CD8-positive, alpha-beta memory T cell (primary cell): ENCODE measurements around the gene POLE4. TPM values are rescaled to one million over a fixed set of nuclear protein-coding genes. Genes with fewer than 3 reads are reported as not detected.

Source experiments
- CTCF ChIA-PET: fragments of 350-600 bp; sonication (Branson Sonifier 250); formaldehyde crosslinking; loops from one replicate; lab custom pipeline; 2021; ENCODE audit warnings: antibody characterized with exemption; lab: Charles Lee
- POLR2A ChIA-PET: fragments of 350-600 bp; sonication (Branson Sonifier 250); formaldehyde crosslinking; loops from one replicate; lab custom pipeline; 2021; ENCODE audit warnings: antibody characterized with exemption; lab: Charles Lee
- DNase-seq, 5 donors: peaks; one replicate each; pipeline versions ENCODE4 v3.0.0 to v3.0.0-alpha.2; 2020 to 2022; ENCODE audit warnings: mixed read lengths in 1 of 5
- H3K27ac ChIP-seq: one replicate; pipeline ENCODE4 v1.7.0; 2013; ENCODE audit warnings: low read depth, mild to moderate bottlenecking, low read length, moderate library complexity
- H3K27me3 ChIP-seq: 2 replicates; pipeline ENCODE4 v1.7.0; 2013; ENCODE audit warnings: low read length, mild to moderate bottlenecking; ENCODE audit not compliant: insufficient read depth, poor library complexity, severe bottlenecking
- H3K36me3 ChIP-seq: 2 replicates; pipeline ENCODE4 v1.7.0; 2013; ENCODE audit warnings: mild to moderate bottlenecking, low read length, moderate library complexity; ENCODE audit not compliant: insufficient read depth
- H3K4me1 ChIP-seq: 2 replicates; pipeline ENCODE4 v1.7.0; 2013; ENCODE audit warnings: mild to moderate bottlenecking, low read length, moderate library complexity; ENCODE audit not compliant: insufficient read depth
- H3K4me3 ChIP-seq: 2 replicates; pipeline ENCODE4 v1.7.0; 2013; ENCODE audit warnings: mild to moderate bottlenecking, low read length
- H3K9me3 ChIP-seq: 2 replicates; pipeline ENCODE4 v1.7.0; 2013; ENCODE audit warnings: mild to moderate bottlenecking, low read length
- H3K27ac Mint-ChIP-seq, 8 donors: one replicate each; pipeline ENCODE4 v1.8.0; 2020 to 2021; ENCODE audit warnings: mixed read lengths in 8 of 8, mild to moderate bottlenecking in 6 of 8, inconsistent platforms in 3 of 8, moderate library complexity in 3 of 8
- H3K27me3 Mint-ChIP-seq, 2 donors: one replicate each; pipeline ENCODE4 v1.8.0; 2020 to 2021; ENCODE audit warnings: mixed read lengths in 2 of 2, mild to moderate bottlenecking in 1 of 2, moderate library complexity in 1 of 2
- H3K36me3 Mint-ChIP-seq, 3 donors: one replicate each; pipeline ENCODE4 v1.8.0; 2020 to 2021; ENCODE audit warnings: mixed read lengths in 3 of 3, inconsistent platforms in 1 of 3, mild to moderate bottlenecking in 1 of 3
- H3K4me1 Mint-ChIP-seq, 3 donors: one replicate each; pipeline ENCODE4 v1.8.0; 2020 to 2021; ENCODE audit warnings: mixed read lengths in 3 of 3, inconsistent platforms in 1 of 3, mild to moderate bottlenecking in 1 of 3
- H3K4me3 Mint-ChIP-seq, 7 donors: one replicate each; pipeline ENCODE4 v1.8.0; 2020 to 2021; ENCODE audit warnings: mixed read lengths in 7 of 7, mild to moderate bottlenecking in 6 of 7, moderate library complexity in 4 of 7, inconsistent platforms in 2 of 7
- H3K9me3 Mint-ChIP-seq, 5 donors: one replicate each; pipeline ENCODE4 v1.8.0; 2020 to 2022; ENCODE audit warnings: mixed read lengths in 5 of 5, mild to moderate bottlenecking in 3 of 5, moderate library complexity in 2 of 5, inconsistent platforms in 1 of 5
- polyA plus RNA-seq: library from polyadenylated mRNA; unstranded; fragments of 300-500 nt; fragmentation: Illumina TruSeq; gene quantifications from one replicate; pipeline ENCODE4 v1.2.3, GENCODE V29; 2021
- total RNA-seq, 2 experiments: library from RNA; stranded (reverse); gene quantifications; one replicate each; pipeline ENCODE4 v1.2.3, GENCODE V29; 2021

The POLE4 gene
- total and polyA plus RNA-seq, 3 experiments from 2014 or later = 67.8 to 131 (median 68.6) TPM

- no peak for DNase-seq
- H3K4me3 Mint-ChIP-seq = no peak overlapping the region
- CTCF ChIA-PET = interaction anchor here (1.5 kb wide), 1 partner anchor 65 kb away, joined by 3 read pairs; no protein-coding TSS in a partner anchor
- H3K4me3 ChIP-seq = no peak overlapping the region
- no peak overlapping the region for H3K27ac ChIP-seq
- no peaks in the 10 kb centered on the region for H3K9me3 ChIP-seq
- H3K9me3 Mint-ChIP-seq = peaks cover 0 to 5% (median 0%) of the 10 kb centered on the region in 5 donors
- no peaks in the 10 kb centered on the region for H3K27me3 ChIP-seq
- no peak overlapping the region for H3K27ac Mint-ChIP-seq
- POLR2A ChIA-PET = no interaction called here
- H3K36me3 ChIP-seq = no peaks in the 10 kb centered on the region
- H3K4me1 ChIP-seq = peaks cover 4% of the 10 kb centered on the region
- peaks cover 4 to 14% (median 4%) of the 10 kb centered on the region in 3 donors for H3K36me3 Mint-ChIP-seq
- peaks cover 0 to 4% (median 2%) of the 10 kb centered on the region in 3 donors for H3K4me1 Mint-ChIP-seq
- no peaks in the 10 kb centered on the region for H3K27me3 Mint-ChIP-seq
Observed at GRCh38 chr2:74983631-74984392, 25.4 kb downstream of the POLE4 start.

GRCh38 chr2:74984947-74985637 is 26.6 kb downstream of the POLE4 start:
- no peak overlapping the region for H3K4me3 Mint-ChIP-seq

GRCh38 chr2:74985978-74986609 is 27.7 kb downstream of the POLE4 start:
- CTCF ChIA-PET = interaction anchor here (1.1 kb wide), 1 partner anchor 19 kb away, joined by 3 read pairs; no protein-coding TSS in a partner anchor
- H3K27ac Mint-ChIP-seq = no peak overlapping the region

More at GRCh38 chr2:74984947-74985637, 26.6 kb downstream of the POLE4 start:
- no peak for DNase-seq
- CTCF ChIA-PET = interaction anchor here (0.6 to 1.5 kb wide), 2 partner anchors 62 to 66 kb away, joined by 3 read pairs; no protein-coding TSS in a partner anchor
- POLR2A ChIA-PET = no interaction called here
- H3K27ac Mint-ChIP-seq = no peak overlapping the region
- no peaks in the 10 kb centered on the region for H3K27me3 Mint-ChIP-seq
- no peaks in the 10 kb centered on the region for H3K36me3 ChIP-seq
- no peaks in the 10 kb centered on the region for H3K4me1 ChIP-seq
- no peak overlapping the region for H3K4me3 ChIP-seq
- no peaks in the 10 kb centered on the region for H3K9me3 ChIP-seq
- H3K4me1 Mint-ChIP-seq = no peaks in the 10 kb centered on the region
- no peaks in the 10 kb centered on the region for H3K27me3 ChIP-seq
- H3K9me3 Mint-ChIP-seq = peaks cover 0 to 10% (median 0%) of the 10 kb centered on the region in 5 donors
- peaks cover 4 to 19% (median 4%) of the 10 kb centered on the region in 3 donors for H3K36me3 Mint-ChIP-seq
- H3K27ac ChIP-seq = no peak overlapping the region

GRCh38 chr2:74991977-74992376 is 33.5 kb downstream of the POLE4 start:
- Histone ChIP-seq H3K27ac (no peak overlapping the region), H3K4me1 (no peaks in the 10 kb centered on the region), H3K36me3 (no peaks in the 10 kb centered on the region), H3K9me3 (no peaks in the 10 kb centered on the region), H3K27me3 (no peaks in the 10 kb centered on the region), H3K4me3 (no peak overlapping the region)
- POLR2A ChIA-PET = no interaction called here
- no peaks in the 10 kb centered on the region for H3K27me3 Mint-ChIP-seq
- H3K4me3 Mint-ChIP-seq = no peak overlapping the region
- H3K4me1 Mint-ChIP-seq = no peaks in the 10 kb centered on the region
- H3K9me3 Mint-ChIP-seq = peaks cover 0 to 10% (median 0%) of the 10 kb centered on the region in 5 donors
- peaks cover 2 to 15% (median 4%) of the 10 kb centered on the region in 3 donors for H3K36me3 Mint-ChIP-seq
- no peak overlapping the region for H3K27ac Mint-ChIP-seq
- CTCF ChIA-PET = no interaction called here
- DNase-seq = no peak

More at GRCh38 chr2:74985978-74986609, 27.7 kb downstream of the POLE4 start:
- Histone ChIP-seq H3K4me3 (no peak overlapping the region), H3K36me3 (no peaks in the 10 kb centered on the region), H3K9me3 (no peaks in the 10 kb centered on the region), H3K27ac (no peak overlapping the region), H3K4me1 (no peaks in the 10 kb centered on the region), H3K27me3 (no peaks in the 10 kb centered on the region)
- Mint-ChIP-seq H3K27me3 (no peaks in the 10 kb centered on the region), H3K4me1 (no peaks in the 10 kb centered on the region), H3K9me3 (peaks cover 0 to 10% (median 0%) of the 10 kb centered on the region in 5 donors), H3K36me3 (peaks cover 3 to 26% (median 7%) of the 10 kb centered on the region in 3 donors), H3K4me3 (no peak overlapping the region)
- DNase-seq = no peak
- POLR2A ChIA-PET = no interaction called here

- ChIA-PET CTCF (no interaction called here), POLR2A (no interaction called here)
- no peaks in the 10 kb centered on the region for H3K27me3 ChIP-seq
- H3K9me3 ChIP-seq = no peaks in the 10 kb centered on the region
- no peaks in the 10 kb centered on the region for H3K4me1 Mint-ChIP-seq
- H3K36me3 ChIP-seq = no peaks in the 10 kb centered on the region
- H3K27me3 Mint-ChIP-seq = no peaks in the 10 kb centered on the region
- H3K9me3 Mint-ChIP-seq = peaks cover 0 to 2% (median 0%) of the 10 kb centered on the region in 5 donors
- no peak overlapping the region for H3K27ac ChIP-seq
- no peak overlapping the region for H3K4me3 Mint-ChIP-seq
- no peaks in the 10 kb centered on the region for H3K4me1 ChIP-seq
- H3K36me3 Mint-ChIP-seq = peaks cover 3 to 15% (median 4%) of the 10 kb centered on the region in 3 donors
- H3K27ac Mint-ChIP-seq = peak overlapping the region in 1 of 8 donors; percentile 82
- DNase-seq = no peak
- H3K4me3 ChIP-seq = no peak overlapping the region
Observed at GRCh38 chr2:74999468-74999867, 41.0 kb downstream of the POLE4 start.

- no peak overlapping the region for H3K27ac ChIP-seq
- H3K36me3 Mint-ChIP-seq = peaks cover 7 to 22% (median 9%) of the 10 kb centered on the region in 3 donors
- no peak overlapping the region for H3K4me3 Mint-ChIP-seq
- H3K4me1 Mint-ChIP-seq = no peaks in the 10 kb centered on the region
- no peaks in the 10 kb centered on the region for H3K36me3 ChIP-seq
- H3K27ac Mint-ChIP-seq = no peak overlapping the region
- peaks cover 0 to 2% (median 0%) of the 10 kb centered on the region in 5 donors for H3K9me3 Mint-ChIP-seq
- H3K4me1 ChIP-seq = no peaks in the 10 kb centered on the region
- H3K4me3 ChIP-seq = no peak overlapping the region
- CTCF ChIA-PET = no interaction called here
- DNase-seq = no peak
- no peaks in the 10 kb centered on the region for H3K27me3 ChIP-seq
- POLR2A ChIA-PET = no interaction called here
- no peaks in the 10 kb centered on the region for H3K27me3 Mint-ChIP-seq
- H3K9me3 ChIP-seq = no peaks in the 10 kb centered on the region
Observed at GRCh38 chr2:75002007-75002406, 43.6 kb downstream of the POLE4 start.

- no peaks in the 10 kb centered on the region for H3K27me3 Mint-ChIP-seq
- DNase-seq = no peak
- Histone ChIP-seq H3K4me1 (no peaks in the 10 kb centered on the region), H3K4me3 (no peak overlapping the region), H3K36me3 (no peaks in the 10 kb centered on the region), H3K9me3 (no peaks in the 10 kb centered on the region), H3K27me3 (no peaks in the 10 kb centered on the region), H3K27ac (no peak overlapping the region)
- H3K36me3 Mint-ChIP-seq = peaks cover 3 to 22% (median 10%) of the 10 kb centered on the region in 3 donors
- ChIA-PET CTCF (no interaction called here), POLR2A (no interaction called here)
- peaks cover 0 to 2% (median 0%) of the 10 kb centered on the region in 5 donors for H3K9me3 Mint-ChIP-seq
- H3K4me3 Mint-ChIP-seq = no peak overlapping the region
- no peak overlapping the region for H3K27ac Mint-ChIP-seq
- no peaks in the 10 kb centered on the region for H3K4me1 Mint-ChIP-seq
Observed at GRCh38 chr2:75003276-75003675, 44.8 kb downstream of the POLE4 start.
